Measurements from ENCODE around the gene SPATA16. TPM values are rescaled to one million over a fixed set of nuclear protein-coding genes. Genes with fewer than 3 reads are reported as not detected.

The SPATA16 gene
- total and polyA plus RNA-seq, 2 donors (not counting 3 experiments of a cell fraction or from before 2014, with no cell fraction given), result not detected

GRCh38 chr3:172982736-172983364, 158.2 kb downstream of the SPATA16 start:
- dilution Hi-C loops (cut with MboI; ENCODE audit: extremely low pct_ligation_motif_present, low sequenced_read_pairs), result no loop called here
- intact Hi-C loops (cut with micrococcal nuclease), result loop anchor here (1.0 to 2.0 kb wide), 2 partner anchors 62 to 146 kb away; no protein-coding TSS in a partner anchor

More at GRCh38 chr3:172982736-172983364, 158.2 kb downstream of the SPATA16 start:
- Histone ChIP-seq H3K9me3 (replicated peaks; ENCODE audit: control insufficient read depth, insufficient read depth, low read length) (no peaks in the 10 kb centered on the region), H3K4me3 (replicated peaks in 1 of 3; ENCODE audit: insufficient read depth in 1 of 3, low read depth in 1 of 3, low read length in 3 of 3) (no peak overlapping the region), H3K4me2 (ENCODE audit: insufficient read depth, low read length) (no peak overlapping the region), H3K4me1 (ENCODE audit: control insufficient read depth, extremely low read depth, insufficient read depth, low read length) (no peaks in the 10 kb centered on the region), H2AFZ (ENCODE audit: low read depth, low read length) (peak overlapping the region; percentile 29), H3K27ac (ENCODE audit: insufficient read depth, low read depth, low read length) (no peak overlapping the region), H3K79me2 (ENCODE audit: control insufficient read depth, insufficient read depth, low read length) (no peaks in the 10 kb centered on the region), H3K36me3 (ENCODE audit: control insufficient read depth in 2 of 2, extremely low read depth in 1 of 2, insufficient read depth in 2 of 2, low read length in 2 of 2) (no peaks in the 10 kb centered on the region), H3K27me3 (ENCODE audit: control insufficient read depth in 2 of 2, insufficient read depth in 2 of 2, low read length in 2 of 2) (no peaks in the 10 kb centered on the region), H3K9me1 (replicated peaks; ENCODE audit: control insufficient read depth, extremely low read depth, insufficient read depth, low read length) (no peaks in the 10 kb centered on the region), H4K20me1 (replicated peaks; ENCODE audit: control insufficient read depth, extremely low read depth, insufficient read depth, low read length) (no peaks in the 10 kb centered on the region), H3K9ac (replicated peaks; ENCODE audit: extremely low read depth, insufficient read depth, low read length) (no peak overlapping the region)
- DNase-seq (ENCODE audit: low read depth, low spot score) (peak; percentile 39), FAIRE-seq (no peak)
- ChIA-PET POLR2A (no interaction called here), CTCF (interaction anchor here (0.7 to 1.6 kb wide), 6 partner anchors 9 to 146 kb away, joined by 3 to 7 read pairs (median 4); no protein-coding TSS in a partner anchor)
- BruUV-seq (replicated peaks), result no TSS peak
- TF ChIP-seq CTCF (IDR thresholded peaks at IDR 0.05; ENCODE audit: extremely low read depth in 1 of 2, insufficient read depth in 1 of 2, low read depth in 1 of 2, low read length in 2 of 2) (peak in 1 of 2 donors; percentile 6), MYC (IDR thresholded peaks at IDR 0.05; ENCODE audit: low read depth, low read length) (no peak), EZH2 (IDR thresholded peaks at IDR 0.05; ENCODE audit: borderline replicate concordance, low read depth, low read length, severe bottlenecking) (no peak), GATA2 (IDR thresholded peaks at IDR 0.05; ENCODE audit: insufficient read depth, insufficient read length, low read depth, low read length) (no peak), FOS (IDR thresholded peaks at IDR 0.05; ENCODE audit: borderline replicate concordance, insufficient read depth, low read length) (no peak)
- TF ChIP-seq, protein P1, sequence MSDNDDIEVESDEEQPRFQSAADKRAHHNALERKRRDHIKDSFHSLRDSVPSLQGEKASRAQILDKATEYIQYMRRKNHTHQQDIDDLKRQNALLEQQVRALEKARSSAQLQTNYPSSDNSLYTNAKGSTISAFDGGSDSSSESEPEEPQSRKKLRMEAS (IDR thresholded peaks at IDR 0.05; ENCODE audit: insufficient read depth, insufficient read length), result no peak
